ENCODE results near the gene ETS1. TPM values are rescaled to one million over a fixed set of nuclear protein-coding genes. Genes with fewer than 3 reads are reported as not detected.
A peak's percentile ranks its signal among the peaks of the same experiment; 100 is the strongest.

Gene ETS1
- total RNA-seq, 2 experiments from 2014 or later = 579 to 590 TPM

- peak in 3 of 14 experiments; percentile 27 to 51 (median 51) for DNase-seq
- ChIA-PET CTCF (interaction anchor here (1.1 to 1.9 kb wide), 10 partner anchors 10 to 187 kb away, joined by 3 to 8 read pairs (median 4); no protein-coding TSS in a partner anchor), POLR2A (interaction anchor here (0.6 to 23.3 kb wide), 23 partner anchors 10 to 432 kb away, joined by 3 to 476 read pairs (median 9); partner anchors contain the start of gene FLI1)
- H3K27me3 ChIP-seq (ENCODE audit: control insufficient read depth in 1 of 2, insufficient read depth in 2 of 2, low read length in 2 of 2) = no peaks in the 10 kb centered on the region
- Mint-ChIP-seq H3K27ac (peak overlapping the region; percentile 99), H3K4me3 (peak overlapping the region; percentile 77), H3K9me3 (no peaks in the 10 kb centered on the region), H3K36me3 (ENCODE audit: low read depth) (peaks cover 100% of the 10 kb centered on the region), H3K27me3 (no peaks in the 10 kb centered on the region), H3K4me1 (ENCODE audit: low read depth) (peaks cover 99% of the 10 kb centered on the region)
- peak overlapping the region; percentile 92 to 94 for H3K27ac ChIP-seq (ENCODE audit: low read depth in 1 of 2, low read length in 2 of 2)
- no peaks in the 10 kb centered on the region for H3K9me3 ChIP-seq (ENCODE audit: control insufficient read depth in 1 of 2, insufficient read depth in 1 of 2, low read length in 2 of 2)
- ATAC-seq (ENCODE audit: poor library complexity) = peak; percentile 4
- H3K4me1 ChIP-seq (ENCODE audit: insufficient read depth, low read length) = peaks cover 94% of the 10 kb centered on the region
- intact Hi-C loops (cut with DNase I, micrococcal nuclease) = loop anchor here in 1 of 2 experiments (2.0 to 10.0 kb wide), 5 partner anchors 14 to 442 kb away; no protein-coding TSS in a partner anchor
- peak overlapping the region; percentile 28 for H3K4me3 ChIP-seq (ENCODE audit: low read length)
- peaks cover 94% of the 10 kb centered on the region for H3K36me3 ChIP-seq (ENCODE audit: insufficient read depth, low read length)
- no peak for TF ChIP-seq CTCF (IDR thresholded peaks at IDR 0.05)
These were observed 110.1 kb downstream of the ETS1 start for GRCh38 chr11:128477278-128477677.

- peaks cover 93% of the 10 kb centered on the region for H3K4me1 ChIP-seq (ENCODE audit: insufficient read depth, low read length)
- CTCF ChIA-PET = interaction anchor here (0.5 to 1.9 kb wide), 11 partner anchors 11 to 187 kb away, joined by 3 to 8 read pairs (median 3); no protein-coding TSS in a partner anchor
- no peaks in the 10 kb centered on the region for H3K27me3 ChIP-seq (ENCODE audit: control insufficient read depth in 1 of 2, insufficient read depth in 2 of 2, low read length in 2 of 2)
- H3K4me1 Mint-ChIP-seq (ENCODE audit: low read depth) = peaks cover 99% of the 10 kb centered on the region
- POLR2A ChIA-PET = interaction anchor here (0.6 to 23.3 kb wide), 26 partner anchors 10 to 432 kb away, joined by 3 to 476 read pairs (median 8); partner anchors contain the start of gene FLI1
- peaks cover 94% of the 10 kb centered on the region for H3K36me3 ChIP-seq (ENCODE audit: insufficient read depth, low read length)
- H3K9me3 ChIP-seq (ENCODE audit: control insufficient read depth in 1 of 2, insufficient read depth in 1 of 2, low read length in 2 of 2) = no peaks in the 10 kb centered on the region
- no peaks in the 10 kb centered on the region for H3K9me3 Mint-ChIP-seq
- H3K36me3 Mint-ChIP-seq (ENCODE audit: low read depth) = peaks cover 100% of the 10 kb centered on the region
- TF ChIP-seq CTCF (IDR thresholded peaks at IDR 0.05) = no peak
- DNase-seq (peak; percentile 56 to 97 (median 70)), ATAC-seq (ENCODE audit: poor library complexity) (peak; percentile 65)
- H3K4me3 Mint-ChIP-seq = peak overlapping the region; percentile 77
- peak overlapping the region; percentile 28 for H3K4me3 ChIP-seq (ENCODE audit: low read length)
- H3K27me3 Mint-ChIP-seq = no peaks in the 10 kb centered on the region
- H3K27ac Mint-ChIP-seq = peak overlapping the region; percentile 99
- H3K27ac ChIP-seq (ENCODE audit: low read depth in 1 of 2, low read length in 2 of 2) = peak overlapping the region; percentile 92 to 94
- intact Hi-C loops (cut with DNase I, micrococcal nuclease) = loop anchor here in 1 of 2 experiments (2.0 to 10.0 kb wide), 5 partner anchors 14 to 442 kb away; no protein-coding TSS in a partner anchor
These were observed 110.6 kb downstream of the ETS1 start for GRCh38 chr11:128476729-128477128.

GRCh38 chr11:128476049-128476448, 111.3 kb downstream of the ETS1 start:
- H3K27ac ChIP-seq (ENCODE audit: low read depth in 1 of 2, low read length in 2 of 2) = peak overlapping the region; percentile 92 to 94
- Mint-ChIP-seq H3K9me3 (no peaks in the 10 kb centered on the region), H3K36me3 (ENCODE audit: low read depth) (peaks cover 100% of the 10 kb centered on the region), H3K27ac (peak overlapping the region; percentile 99), H3K4me1 (ENCODE audit: low read depth) (peaks cover 99% of the 10 kb centered on the region), H3K4me3 (peak overlapping the region; percentile 77), H3K27me3 (no peaks in the 10 kb centered on the region)
- no peaks in the 10 kb centered on the region for H3K27me3 ChIP-seq (ENCODE audit: control insufficient read depth in 1 of 2, insufficient read depth in 2 of 2, low read length in 2 of 2)
- intact Hi-C loops (cut with DNase I, micrococcal nuclease) = loop anchor here in 1 of 2 experiments (2.0 to 10.0 kb wide), 5 partner anchors 15 to 441 kb away; no protein-coding TSS in a partner anchor
- ChIA-PET POLR2A (interaction anchor here (0.7 to 23.3 kb wide), 26 partner anchors 11 to 393 kb away, joined by 3 to 476 read pairs (median 8); partner anchors contain the start of gene FLI1), CTCF (interaction anchor here (0.5 to 1.9 kb wide), 13 partner anchors 8 to 186 kb away, joined by 3 to 8 read pairs (median 4); no protein-coding TSS in a partner anchor)
- DNase-seq (peak in 2 of 14 experiments; percentile 44 to 56), ATAC-seq (ENCODE audit: poor library complexity) (no peak)
- no peaks in the 10 kb centered on the region for H3K9me3 ChIP-seq (ENCODE audit: control insufficient read depth in 1 of 2, insufficient read depth in 1 of 2, low read length in 2 of 2)
- H3K4me3 ChIP-seq (ENCODE audit: low read length) = peak overlapping the region; percentile 4
- TF ChIP-seq CTCF (IDR thresholded peaks at IDR 0.05) = no peak
- peaks cover 91% of the 10 kb centered on the region for H3K4me1 ChIP-seq (ENCODE audit: insufficient read depth, low read length)
- H3K36me3 ChIP-seq (ENCODE audit: insufficient read depth, low read length) = peaks cover 94% of the 10 kb centered on the region
